GM19468 (cell line): ENCODE measurements around the gene BTRC.
A peak's percentile ranks its signal among the peaks of the same experiment; 100 is the strongest.
"Not testable (repeated sequence)": the region's sequence is repeated elsewhere in the genome, so short reads cannot be mapped to it uniquely, and the experiment has no call there.

ENCODE experiments used
- ATAC-seq: cut with Tn5 transposase; IDR thresholded peaks from one replicate; pipeline ENCODE4 v1.9.1; 2021; ENCODE audit warnings: mild to moderate bottlenecking, moderate library complexity, moderate number of reproducible peaks; ENCODE audit not compliant: unreplicated experiment; ENCODE audit errors: extremely low read depth

Gene BTRC

DNA sequence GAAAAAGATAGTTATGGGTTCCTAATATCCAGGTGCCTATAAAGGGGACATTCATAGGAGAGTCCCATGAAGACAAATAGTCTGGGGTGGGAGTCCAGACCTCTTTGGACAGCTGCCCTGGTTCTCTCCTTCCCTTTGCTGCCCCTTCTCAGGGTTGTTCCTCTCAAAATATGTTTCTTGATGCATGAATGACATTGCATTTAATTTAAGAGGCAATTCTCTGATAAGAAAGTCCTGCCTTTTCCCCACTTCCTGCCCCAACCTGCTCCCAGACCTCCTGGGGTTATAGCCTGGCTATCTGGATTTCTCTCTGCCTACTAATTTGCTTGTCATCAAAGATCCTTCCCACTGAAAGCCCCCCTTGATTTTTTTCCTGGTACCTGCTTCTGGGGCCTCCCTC is 12.5 kb upstream of the BTRC start:
- no peak for ATAC-seq

DNA sequence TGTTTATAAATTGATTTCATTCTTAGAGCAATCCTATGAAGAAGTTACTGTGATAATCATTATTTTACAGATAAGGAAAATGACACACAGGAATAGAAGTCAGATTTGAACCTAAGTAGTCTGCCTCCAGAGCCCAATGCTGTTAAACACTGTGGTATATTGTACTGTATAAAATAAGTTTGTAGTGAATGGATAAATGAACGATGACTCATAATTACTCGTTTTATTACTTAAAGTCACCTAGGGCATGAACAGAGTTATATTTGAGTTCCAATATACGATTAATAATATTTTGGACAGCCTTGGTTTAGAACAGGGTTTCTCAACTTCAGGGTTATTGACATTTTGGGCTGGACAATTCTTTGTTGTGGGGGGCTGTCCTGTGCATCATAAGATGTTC is 7.8 kb upstream of the BTRC start:
- no peak for ATAC-seq

DNA sequence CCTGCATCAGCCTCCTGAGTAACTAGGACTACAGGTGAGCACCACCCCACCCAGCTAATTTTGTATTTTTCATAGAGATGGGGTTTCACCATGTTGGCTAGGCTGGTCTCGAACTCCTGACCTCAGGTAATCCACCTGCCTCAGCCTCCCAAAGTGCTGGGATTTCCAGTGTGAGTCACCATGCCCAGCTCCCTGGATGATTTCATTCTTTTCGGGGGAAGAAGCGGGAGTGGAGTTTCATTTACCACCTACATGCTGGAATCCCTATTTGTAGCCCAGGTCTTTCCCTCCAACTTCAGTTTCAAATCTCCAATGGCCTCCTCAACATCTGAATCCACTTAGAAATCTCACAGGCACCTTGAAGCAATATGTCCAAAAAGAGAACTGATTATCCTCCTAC is 2.9 kb upstream of the BTRC start:
- ATAC-seq = no peak

DNA sequence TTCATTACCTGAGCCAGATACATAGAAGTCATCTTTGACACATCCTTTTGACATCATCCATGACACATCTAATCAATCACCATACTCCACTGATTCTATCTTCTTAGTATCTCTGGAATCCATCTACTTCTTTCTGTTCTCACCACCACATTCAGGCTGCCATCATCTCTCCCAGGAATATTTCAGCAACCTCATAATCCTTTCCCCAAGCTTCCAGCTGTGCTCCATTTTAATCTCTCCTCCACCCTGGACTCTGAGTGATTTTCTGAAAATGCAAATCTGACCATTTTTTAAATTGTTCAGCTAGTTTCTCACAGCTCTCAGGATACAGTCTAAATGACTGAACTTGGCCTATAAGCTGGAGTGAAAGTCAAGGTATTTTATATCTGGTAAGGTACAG is 2.5 kb upstream of the BTRC start:
- ATAC-seq = no peak

DNA sequence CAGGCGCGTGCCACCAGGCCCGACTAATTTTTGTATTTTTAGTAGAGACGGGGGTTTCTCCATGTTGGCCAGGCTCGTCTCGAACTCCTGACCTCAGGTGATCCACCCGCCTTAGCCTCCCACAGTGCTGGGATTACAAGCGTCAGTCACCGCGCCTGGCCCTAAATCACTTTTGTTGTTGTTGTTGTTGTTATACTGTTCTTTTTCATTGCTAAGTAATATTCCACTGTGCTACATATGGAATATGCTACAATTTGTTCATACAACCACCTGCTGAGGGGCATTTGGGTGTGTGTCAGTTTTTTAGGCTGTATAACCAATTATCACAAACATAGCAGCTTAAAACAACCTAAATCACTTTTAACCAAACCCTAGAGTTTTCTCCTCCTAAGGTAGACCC is 1.1 kb upstream of the BTRC start:
- ATAC-seq = not testable (repeated sequence)

DNA sequence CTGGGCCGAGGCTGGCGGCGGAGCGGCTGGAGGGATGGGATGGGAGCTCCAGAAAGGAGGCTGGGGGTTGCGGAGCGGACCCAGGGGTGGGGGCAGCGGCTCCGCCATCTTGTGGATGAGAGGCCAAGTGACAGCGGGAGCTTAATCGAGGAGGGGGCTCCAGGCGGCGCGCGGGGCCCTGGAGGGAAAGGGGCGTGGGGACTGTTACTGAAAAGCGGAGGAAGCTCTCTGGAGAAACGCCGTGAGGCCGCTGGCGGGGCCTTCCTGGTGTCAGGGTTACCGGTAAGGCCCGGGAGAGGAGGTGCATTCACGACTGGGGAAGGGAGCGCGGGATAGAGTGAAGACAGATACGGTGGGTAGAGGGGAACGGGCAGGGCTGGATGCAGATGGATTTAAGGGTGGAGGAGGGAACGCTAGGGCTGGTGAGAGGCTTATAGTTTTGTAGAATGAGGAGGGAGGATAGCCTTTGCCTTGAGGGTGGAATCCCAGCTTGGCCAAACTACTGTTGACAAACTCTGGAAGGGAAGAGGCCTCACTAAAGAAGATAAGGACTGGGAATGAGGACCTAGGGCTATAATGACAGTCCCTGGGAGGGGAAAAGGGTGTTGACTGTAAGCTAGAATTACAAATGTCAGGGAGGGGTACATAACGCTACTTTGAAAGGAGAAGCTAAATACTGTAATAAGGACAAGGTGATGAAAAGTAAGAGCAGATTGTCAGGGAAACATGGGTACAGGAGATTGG is 535 bp downstream of the BTRC start:
- ATAC-seq = peak; percentile 4

DNA sequence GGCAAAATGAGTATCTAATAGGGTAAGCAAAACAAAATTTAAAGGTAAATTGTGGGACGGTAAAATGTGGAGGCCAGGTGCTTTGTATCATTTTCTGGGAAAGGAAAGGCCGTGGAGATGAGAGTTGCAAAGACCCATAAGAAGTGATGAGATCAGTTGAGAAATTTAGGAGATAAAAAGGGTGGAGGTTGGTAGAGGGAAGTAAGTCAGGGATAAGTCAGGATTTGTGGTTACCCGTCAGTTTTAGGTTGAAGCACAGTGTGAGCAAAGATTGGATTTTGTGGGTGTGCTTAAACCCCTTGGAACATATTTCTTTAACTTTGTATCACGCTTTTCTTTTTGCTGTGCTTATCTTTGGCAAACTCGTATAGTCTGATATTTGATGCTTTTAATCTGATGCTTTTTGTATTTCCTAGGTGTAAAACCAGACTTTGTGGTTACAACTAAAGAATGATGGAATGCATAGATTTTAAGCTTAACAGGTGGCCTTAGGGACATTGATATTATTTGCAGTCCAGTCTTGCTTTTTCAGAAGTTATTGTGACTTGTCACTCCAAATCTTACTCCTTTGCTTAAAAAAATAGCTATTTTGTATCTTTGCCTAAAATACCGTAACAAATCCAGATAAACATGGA is 1.2 kb downstream of the BTRC start:
- no peak for ATAC-seq

DNA sequence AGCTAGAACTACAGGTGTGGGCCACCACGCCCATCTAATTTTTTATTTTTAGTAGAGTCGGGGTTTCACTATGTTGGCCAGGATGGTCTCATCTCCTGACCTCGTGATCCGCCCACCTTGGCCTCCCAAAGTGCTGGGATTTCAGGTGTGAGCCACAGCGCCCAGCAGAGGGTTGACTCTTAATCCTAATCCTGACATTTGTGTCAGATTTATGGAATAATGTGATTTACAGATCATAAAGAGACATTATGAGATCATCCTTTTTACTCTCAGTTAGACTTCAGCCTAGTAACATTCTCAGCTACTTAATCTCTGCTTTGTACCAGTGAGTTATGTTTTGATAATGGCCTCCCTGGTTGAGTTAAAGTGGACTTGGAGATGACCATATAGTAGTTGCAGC is 2.2 kb downstream of the BTRC start:
- ATAC-seq = no peak

DNA sequence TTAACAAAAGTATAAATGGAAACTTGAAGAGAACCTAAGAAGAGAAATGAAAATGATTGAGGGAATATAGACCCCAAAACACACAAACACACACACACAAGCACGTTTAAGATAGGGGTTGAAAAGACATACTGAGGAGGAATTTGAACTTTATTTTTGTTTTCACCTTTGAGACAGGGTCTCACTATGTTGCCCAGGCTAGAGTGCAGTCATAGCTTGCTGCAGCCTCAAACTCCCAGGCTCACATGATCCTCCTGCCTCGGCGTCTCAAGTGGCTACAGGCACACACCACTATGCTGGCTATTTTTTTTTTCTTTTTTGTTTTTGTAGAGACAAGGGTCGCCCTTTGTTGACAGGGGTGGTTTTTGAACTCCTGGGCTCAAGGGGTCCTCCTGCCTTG is 4.0 kb downstream of the BTRC start:
- no peak for ATAC-seq

DNA sequence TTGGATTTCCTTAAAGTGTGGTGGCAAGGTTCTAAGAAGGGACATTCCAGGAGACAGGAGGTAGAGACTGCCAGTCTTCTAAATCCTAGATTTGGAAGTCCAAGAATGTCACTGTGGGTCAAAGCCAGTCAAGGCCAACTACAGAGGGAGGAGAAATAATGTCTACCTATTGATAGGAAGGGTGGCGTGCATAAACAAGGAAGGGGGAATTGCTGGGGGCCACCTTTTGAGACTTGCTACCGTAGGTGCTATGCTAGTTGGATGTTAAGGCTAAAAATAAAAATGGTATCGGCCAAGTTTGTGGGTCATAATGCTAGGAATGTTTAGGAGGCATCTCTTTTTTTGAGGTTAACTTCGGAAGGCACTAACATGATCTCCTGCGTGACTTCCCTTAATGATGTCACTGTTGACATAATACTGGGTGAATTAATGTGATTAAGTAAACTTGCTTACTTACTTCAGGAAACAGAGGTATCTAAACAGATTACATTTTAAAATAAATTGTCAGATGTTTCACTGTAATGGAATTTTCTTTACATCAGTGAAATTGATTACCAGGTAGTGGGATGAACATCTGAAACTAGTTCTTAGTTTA is 4.8 kb downstream of the BTRC start:
- ATAC-seq = no peak

DNA sequence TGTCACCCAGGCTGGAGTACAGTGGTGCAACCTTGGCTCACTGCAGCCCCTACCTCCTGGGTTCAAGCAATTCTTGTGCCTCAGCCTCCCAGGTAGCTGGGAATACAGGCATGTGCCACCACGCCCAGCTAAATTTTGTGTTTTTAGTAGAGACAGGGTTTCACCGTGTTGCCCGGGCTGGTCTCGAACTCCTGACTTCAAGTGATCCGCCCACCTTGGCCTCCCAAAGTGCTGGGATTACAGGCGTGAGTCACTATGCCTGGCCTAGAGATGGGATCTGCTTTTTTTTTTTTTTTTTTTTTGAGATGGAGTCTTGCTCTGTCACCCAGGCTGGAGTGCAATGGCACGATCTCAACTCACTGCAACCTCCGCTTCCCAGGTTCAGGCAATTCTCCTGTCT is 6.1 kb downstream of the BTRC start:
- not testable (repeated sequence) for ATAC-seq

DNA sequence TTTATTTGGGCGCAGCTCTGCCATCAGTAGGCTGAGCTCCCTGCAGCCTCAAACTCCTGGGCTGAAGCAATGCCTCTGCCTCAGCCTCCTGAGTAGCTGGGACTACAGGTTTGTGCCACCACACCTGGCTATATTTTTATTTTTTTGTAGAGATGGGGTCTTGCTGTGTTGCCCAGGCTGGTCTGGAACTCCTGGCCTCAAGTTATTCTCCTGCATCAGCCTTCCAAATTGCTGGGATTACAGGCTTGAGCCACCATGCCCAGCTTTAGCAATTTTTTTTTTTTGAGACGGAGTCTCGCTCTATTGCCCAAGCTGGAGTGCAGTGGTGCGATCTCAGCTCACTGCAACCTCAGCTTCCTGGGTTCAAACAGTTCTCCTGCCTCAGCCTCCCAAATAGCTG is 6.9 kb downstream of the BTRC start:
- not testable (repeated sequence) for ATAC-seq

DNA sequence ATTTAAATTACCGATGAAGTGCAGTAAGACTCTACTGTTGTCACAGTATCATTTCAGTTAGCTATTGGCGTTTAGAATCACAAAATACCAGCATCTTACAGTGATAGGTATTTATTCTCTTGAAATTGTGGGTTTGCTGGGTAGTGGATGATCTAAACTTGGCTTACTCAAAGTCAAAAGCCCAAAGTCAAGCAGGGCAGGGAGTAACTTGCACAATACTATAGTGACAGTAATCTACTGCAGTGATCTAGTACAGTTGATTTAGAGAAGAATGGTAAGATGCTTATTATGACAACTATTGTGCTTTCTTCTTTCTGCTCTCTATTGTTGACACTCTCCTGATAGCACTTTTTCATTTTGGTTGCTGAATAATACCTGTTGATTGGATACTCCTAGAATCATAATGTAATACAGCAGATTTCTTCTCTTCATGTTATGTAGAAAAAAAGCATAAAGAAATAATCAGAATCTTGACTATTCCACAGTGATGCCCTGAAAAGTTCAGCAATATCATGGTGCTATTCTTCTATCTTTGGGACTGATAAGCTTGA is 10.0 kb downstream of the BTRC start:
- no peak for ATAC-seq

DNA sequence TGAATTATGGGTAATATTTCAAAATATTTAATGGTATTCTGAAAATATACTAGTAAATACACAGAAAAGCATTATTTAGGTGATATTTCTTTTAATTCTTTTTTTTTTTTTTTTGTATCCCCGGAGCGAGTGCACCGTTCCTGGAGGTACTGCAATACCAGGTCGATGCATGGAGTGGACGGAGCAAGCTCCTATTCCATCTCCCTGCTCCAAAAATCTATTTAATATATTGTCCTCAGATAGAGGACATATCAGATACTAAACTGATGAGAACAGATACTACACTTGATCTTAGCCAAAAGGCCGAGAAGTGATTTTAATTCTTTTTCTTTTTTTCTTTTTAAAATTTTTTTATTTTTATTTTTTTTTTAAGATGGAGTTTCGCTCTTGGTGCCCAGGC is 10.8 kb downstream of the BTRC start:
- no peak for ATAC-seq

DNA sequence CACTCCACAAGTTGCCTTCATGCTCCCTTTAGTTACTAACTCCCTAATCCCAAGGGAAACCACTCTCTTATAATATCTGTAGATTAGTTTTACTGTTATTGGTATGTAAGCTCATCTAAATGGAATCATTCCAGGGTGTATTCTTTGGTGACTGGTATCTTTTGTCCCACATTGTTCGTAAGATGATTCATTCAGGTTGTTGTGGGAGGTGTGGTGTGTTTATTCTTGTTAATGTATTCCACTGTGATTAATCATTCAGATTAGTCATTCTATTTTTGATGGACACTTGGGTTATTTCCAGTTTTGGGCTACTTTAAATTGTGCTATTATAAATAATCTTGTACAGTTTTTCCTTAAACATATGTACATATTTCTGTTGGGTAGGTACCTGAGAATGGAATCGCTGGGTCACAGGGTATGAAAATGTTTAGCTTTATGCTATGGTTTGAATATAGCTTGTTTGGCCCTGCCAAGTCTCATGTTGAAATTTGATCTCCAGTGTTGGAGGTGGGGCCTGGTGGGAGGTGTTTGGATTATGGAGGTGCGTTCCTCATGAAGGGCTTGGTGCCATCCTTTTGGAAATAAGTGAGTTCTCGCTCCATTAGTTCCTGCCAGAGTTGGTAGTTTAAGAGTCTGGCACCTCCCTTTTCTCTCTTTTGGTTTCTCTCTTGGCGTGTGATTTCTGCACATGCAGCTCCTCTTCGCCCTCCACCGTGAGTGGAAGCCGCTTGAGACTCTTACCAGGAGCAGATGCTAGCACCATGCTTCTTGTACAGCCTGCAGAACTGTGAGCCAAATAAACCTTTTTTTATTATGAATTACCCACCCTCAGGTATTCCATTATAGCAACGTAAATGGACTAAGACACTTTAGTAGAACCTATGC is 13.8 kb downstream of the BTRC start:
- no peak for ATAC-seq

DNA sequence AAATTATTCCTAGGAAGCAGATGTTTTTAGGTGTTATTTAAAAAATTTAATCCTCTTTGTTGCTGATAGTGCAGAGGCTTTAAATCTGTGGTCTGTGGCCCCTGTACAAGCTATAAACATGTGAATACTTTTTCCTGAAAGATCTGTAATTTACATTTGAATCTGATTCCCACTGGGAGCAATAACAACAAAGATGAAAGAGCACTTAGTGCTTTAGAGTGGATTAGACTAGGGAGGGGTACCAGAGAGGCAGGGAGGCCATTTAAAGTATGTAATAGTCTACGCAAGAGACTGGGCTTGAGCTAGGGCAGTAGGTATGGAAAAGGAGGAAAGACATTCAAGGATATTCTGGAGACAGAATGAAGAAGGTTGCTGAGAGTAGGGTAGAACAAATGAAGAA is 19.1 kb downstream of the BTRC start:
- ATAC-seq = no peak

DNA sequence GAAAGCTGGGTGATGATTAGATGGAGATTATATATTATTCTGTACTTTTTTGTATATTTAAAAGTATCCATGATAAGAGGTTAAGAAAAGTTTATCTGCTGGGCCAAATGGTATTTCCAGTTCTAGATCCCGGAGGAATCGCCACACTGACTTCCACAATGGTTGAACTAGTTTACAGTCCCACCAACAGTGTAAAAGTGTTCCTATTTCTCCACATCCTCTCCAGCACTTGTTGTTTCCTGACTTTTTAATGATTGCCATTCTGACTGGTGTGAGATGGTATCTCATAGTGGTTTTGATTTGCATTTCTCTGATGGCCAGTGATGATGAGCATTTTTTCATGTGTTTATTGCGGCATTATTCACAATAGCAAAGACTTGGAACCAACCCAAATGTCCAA is 20.0 kb downstream of the BTRC start:
- ATAC-seq = not testable (repeated sequence)

DNA sequence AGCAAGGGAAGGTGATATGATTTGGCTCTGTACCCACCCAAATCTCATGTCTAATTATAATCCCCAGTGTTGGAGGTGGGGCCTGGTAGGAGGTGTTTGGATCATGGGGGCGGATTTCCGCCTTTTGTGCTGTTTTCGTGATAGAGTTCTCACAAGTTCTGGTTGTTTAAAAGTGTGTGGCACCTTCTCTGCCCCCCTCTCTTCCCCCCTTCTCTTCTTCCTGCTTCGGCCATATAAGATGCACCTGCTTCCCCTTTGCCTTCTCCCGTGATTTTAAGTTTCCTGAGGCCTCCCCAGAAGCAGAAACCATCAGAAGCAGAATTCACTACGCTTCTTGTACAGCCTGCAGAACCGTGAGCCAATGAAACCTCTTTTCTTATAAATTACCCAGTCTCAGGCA is 21.1 kb downstream of the BTRC start:
- ATAC-seq = no peak

DNA sequence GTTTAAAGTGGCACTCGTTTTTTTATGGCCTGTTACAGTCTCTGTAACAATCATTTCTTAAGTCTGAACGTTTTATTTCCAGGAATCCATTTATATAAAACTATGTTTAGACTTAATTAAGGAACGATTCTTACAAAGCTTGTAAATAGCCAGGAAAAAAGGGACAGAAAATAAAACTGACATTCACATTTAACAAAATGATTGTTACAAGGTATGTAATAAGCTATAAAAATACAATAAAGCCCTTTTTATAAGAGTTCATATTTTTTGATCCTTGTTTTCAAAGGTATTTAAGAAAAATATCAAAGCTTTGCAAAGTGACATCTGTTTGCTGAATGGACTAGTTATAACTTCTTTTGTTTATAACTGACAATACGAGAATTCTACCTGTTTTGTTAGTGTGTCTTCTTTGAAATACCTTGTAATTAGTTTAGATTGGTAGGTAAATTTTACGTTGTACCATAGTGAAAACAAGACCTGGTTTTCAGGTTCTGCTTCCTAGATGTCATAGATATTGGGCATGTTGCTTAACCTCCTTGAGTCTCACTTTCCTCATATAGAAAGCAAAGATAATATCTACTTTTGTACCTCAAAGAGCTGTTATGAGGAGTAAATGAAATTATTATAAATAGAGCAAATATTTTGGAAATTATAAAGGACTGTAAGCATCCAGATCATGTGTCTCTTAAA is 25.8 kb downstream of the BTRC start:
- ATAC-seq = no peak
